Activated T-cell treated with anti-CD3 and anti-CD28 coated beads, Interleukin-2, amount 50 U/mL, for 4 hours (primary cell): ENCODE measurements around the gene SATB1. TPM values are rescaled to one million over a fixed set of nuclear protein-coding genes. Genes with fewer than 3 reads are reported as not detected.

Source experiments
- ATAC-seq, 2 donors: fragments of 200-7000 bp; cut with Tn5 transposase; one replicate each; pipeline ENCODE4 v1.10.0; 2021
- DNase-seq: peaks from one replicate; pipeline ENCODE4 v3.0.0-alpha.2; 2020
- H3K27me3 Mint-ChIP-seq: one replicate; pipeline ENCODE4 v1.8.0; 2021; ENCODE audit warnings: low read depth, mixed read lengths
- H3K36me3 Mint-ChIP-seq: one replicate; pipeline ENCODE4 v1.8.0; 2022; ENCODE audit warnings: mixed read lengths; ENCODE audit not compliant: insufficient read depth
- H3K4me1 Mint-ChIP-seq: one replicate; pipeline ENCODE4 v1.8.0; 2021; ENCODE audit warnings: low read depth, mixed read lengths
- H3K4me3 Mint-ChIP-seq: one replicate; pipeline ENCODE4 v1.8.0; 2021; ENCODE audit warnings: mild to moderate bottlenecking, moderate library complexity, mixed read lengths
- H3K9me3 Mint-ChIP-seq: one replicate; pipeline ENCODE4 v1.8.0; 2021; ENCODE audit warnings: mixed read lengths
- total RNA-seq, 3 donors: library from RNA; stranded (reverse); gene quantifications; one replicate each; pipeline ENCODE4 v1.2.1, GENCODE V29; 2021

SATB1 gene
- total RNA-seq, 3 donors from 2014 or later, result 209 to 239 (median 228) TPM

GRCh38 chr3:18402239-18402799, 22.8 kb downstream of the SATB1 start:
- ATAC-seq, result peak; percentile 8 to 16
- Mint-ChIP-seq H3K9me3 (no peaks in the 10 kb centered on the region), H3K27me3 (no peaks in the 10 kb centered on the region), H3K4me3 (peak overlapping the region; percentile 34), H3K4me1 (peaks cover 82% of the 10 kb centered on the region), H3K36me3 (peaks cover 53% of the 10 kb centered on the region)
- DNase-seq, result no peak

- H3K27me3 Mint-ChIP-seq, result no peaks in the 10 kb centered on the region
- no peaks in the 10 kb centered on the region for H3K9me3 Mint-ChIP-seq
- no peak for DNase-seq
- H3K4me1 Mint-ChIP-seq, result peaks cover 84% of the 10 kb centered on the region
- H3K36me3 Mint-ChIP-seq, result peaks cover 58% of the 10 kb centered on the region
- peak overlapping the region; percentile 34 for H3K4me3 Mint-ChIP-seq
- ATAC-seq, result peak in 1 of 2 donors; percentile 8
These were observed 23.7 kb downstream of the SATB1 start for GRCh38 chr3:18401300-18401961.

DNA sequence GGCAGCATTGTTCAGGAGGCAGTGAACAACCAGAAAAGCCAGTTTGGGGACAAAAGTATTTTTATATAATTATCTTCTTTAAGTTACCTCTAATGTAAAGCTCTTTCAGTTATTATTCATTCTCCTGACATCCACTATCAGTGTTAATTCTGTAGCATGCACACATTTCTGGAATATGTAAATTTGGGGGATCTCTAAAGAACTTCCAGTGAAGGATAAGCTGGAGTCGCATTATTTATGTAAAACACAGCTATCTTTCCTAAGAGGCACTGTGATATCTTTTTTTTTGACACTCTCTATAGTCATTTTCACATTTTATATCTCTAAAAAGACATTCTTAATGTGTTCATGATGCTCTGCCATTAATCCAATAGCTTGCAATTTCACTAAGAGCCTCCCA, 26.7 kb downstream of the SATB1 start:
- peaks cover 67% of the 10 kb centered on the region for H3K36me3 Mint-ChIP-seq
- ATAC-seq, result no peak
- no peaks in the 10 kb centered on the region for H3K27me3 Mint-ChIP-seq
- no peak overlapping the region for H3K4me3 Mint-ChIP-seq
- no peaks in the 10 kb centered on the region for H3K9me3 Mint-ChIP-seq
- no peak for DNase-seq
- H3K4me1 Mint-ChIP-seq, result peaks cover 75% of the 10 kb centered on the region

- DNase-seq (no peak), ATAC-seq (no peak)
- no peaks in the 10 kb centered on the region for H3K27me3 Mint-ChIP-seq
- H3K9me3 Mint-ChIP-seq, result no peaks in the 10 kb centered on the region
- peaks cover 67% of the 10 kb centered on the region for H3K36me3 Mint-ChIP-seq
- peaks cover 69% of the 10 kb centered on the region for H3K4me1 Mint-ChIP-seq
- no peak overlapping the region for H3K4me3 Mint-ChIP-seq
These were observed 28.7 kb downstream of the SATB1 start for GRCh38 chr3:18396428-18396827.

DNA sequence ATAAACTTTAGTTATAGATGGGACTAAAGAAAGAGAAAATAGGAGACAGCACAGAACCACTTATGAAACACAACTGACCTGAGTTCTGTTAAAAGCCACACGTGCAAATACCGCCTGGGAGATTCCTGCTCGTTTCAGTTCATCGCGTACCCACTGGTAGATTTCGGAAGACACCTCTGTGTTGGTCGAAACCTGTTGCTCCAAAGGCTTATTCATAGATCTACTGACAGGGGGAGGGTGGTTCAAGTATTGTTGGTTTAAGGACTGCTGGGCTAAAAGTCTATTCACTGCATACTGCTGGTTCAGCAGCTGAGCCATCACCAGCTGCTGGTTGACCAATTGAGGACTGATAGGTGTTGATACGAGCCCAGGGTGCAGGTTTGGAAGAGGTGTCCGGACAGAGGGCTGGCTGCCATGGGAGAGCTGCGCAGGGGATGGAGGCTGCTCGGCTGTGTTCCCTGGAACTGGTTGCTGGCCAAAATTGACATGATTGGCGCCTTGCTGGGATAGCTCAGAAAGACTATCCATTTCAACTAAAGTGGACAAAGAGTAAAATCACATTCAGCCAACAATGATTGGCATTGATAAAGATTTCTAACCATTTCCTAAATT, 30.6 kb downstream of the SATB1 start:
- H3K36me3 Mint-ChIP-seq, result peaks cover 56% of the 10 kb centered on the region
- H3K27me3 Mint-ChIP-seq, result no peaks in the 10 kb centered on the region
- H3K9me3 Mint-ChIP-seq, result no peaks in the 10 kb centered on the region
- peaks cover 62% of the 10 kb centered on the region for H3K4me1 Mint-ChIP-seq
- no peak for DNase-seq
- peak overlapping the region; percentile 38 for H3K4me3 Mint-ChIP-seq
- peak; percentile 54 to 70 for ATAC-seq

GRCh38 chr3:18393906-18394305, 31.2 kb downstream of the SATB1 start:
- Mint-ChIP-seq H3K4me1 (peaks cover 61% of the 10 kb centered on the region), H3K4me3 (no peak overlapping the region), H3K27me3 (no peaks in the 10 kb centered on the region), H3K36me3 (peaks cover 52% of the 10 kb centered on the region), H3K9me3 (no peaks in the 10 kb centered on the region)
- peak in 1 of 2 donors; percentile 31 for ATAC-seq
- no peak for DNase-seq

- Mint-ChIP-seq H3K4me1 (peaks cover 57% of the 10 kb centered on the region), H3K27me3 (no peaks in the 10 kb centered on the region), H3K36me3 (peaks cover 49% of the 10 kb centered on the region), H3K9me3 (no peaks in the 10 kb centered on the region), H3K4me3 (no peak overlapping the region)
- ATAC-seq, result no peak
- DNase-seq, result no peak
These were observed 35.0 kb downstream of the SATB1 start for GRCh38 chr3:18390024-18390660.

GRCh38 chr3:18389108-18389733, 35.9 kb downstream of the SATB1 start:
- DNase-seq (peak; percentile 21), ATAC-seq (no peak)
- Mint-ChIP-seq H3K4me1 (peaks cover 53% of the 10 kb centered on the region), H3K4me3 (no peak overlapping the region), H3K36me3 (peaks cover 42% of the 10 kb centered on the region), H3K9me3 (no peaks in the 10 kb centered on the region), H3K27me3 (no peaks in the 10 kb centered on the region)

DNA sequence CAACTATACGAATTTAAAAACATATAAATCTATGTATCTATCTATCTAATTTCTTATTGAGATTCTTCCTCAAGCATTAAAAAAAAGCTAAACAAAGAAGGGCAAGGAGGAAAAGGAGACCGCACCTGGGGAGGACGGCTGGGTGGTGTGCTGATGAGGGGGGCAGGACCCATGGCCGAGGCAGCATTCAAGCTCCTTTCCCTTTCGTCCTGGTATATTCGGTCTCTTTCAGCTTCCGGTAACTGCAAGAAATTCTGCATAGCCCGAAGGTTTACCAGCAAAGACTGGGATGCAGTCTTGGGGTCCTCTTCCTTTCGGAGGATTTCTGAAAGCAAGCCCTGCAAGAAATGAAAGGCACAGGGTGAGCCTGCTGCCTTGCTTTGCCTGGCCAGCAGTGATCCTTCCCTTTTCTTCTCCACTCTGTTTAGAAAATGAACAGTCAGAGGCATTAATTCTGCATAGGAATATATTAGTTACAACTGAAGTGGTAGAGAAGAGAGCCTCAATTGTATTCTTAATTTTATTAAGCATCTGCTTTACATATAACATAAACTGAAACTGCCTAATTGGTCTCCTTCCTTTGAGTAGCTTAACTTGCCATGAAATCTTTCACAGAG, 38.8 kb downstream of the SATB1 start:
- Mint-ChIP-seq H3K9me3 (no peaks in the 10 kb centered on the region), H3K36me3 (peaks cover 33% of the 10 kb centered on the region), H3K4me1 (peaks cover 44% of the 10 kb centered on the region), H3K27me3 (no peaks in the 10 kb centered on the region), H3K4me3 (no peak overlapping the region)
- DNase-seq, result no peak
- no peak for ATAC-seq

DNA sequence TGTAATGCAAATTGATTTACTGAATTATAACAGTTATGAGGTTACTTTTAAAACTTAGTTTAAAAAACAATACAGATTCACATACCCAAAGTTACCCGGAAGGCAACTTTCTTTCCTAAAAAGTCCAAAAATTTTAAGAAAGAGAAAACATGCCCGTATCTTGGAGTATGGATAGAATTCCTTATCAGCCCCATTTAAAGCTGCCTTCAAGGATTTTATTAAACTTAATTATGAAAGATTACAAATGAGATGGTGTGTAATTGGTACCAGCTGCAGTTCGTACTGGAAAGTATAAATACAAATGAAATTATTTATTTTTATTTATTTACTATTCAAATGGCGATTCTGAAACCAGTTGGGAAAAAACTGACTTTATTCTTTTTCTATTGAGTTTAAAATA, 39.4 kb downstream of the SATB1 start:
- no peaks in the 10 kb centered on the region for H3K9me3 Mint-ChIP-seq
- H3K4me1 Mint-ChIP-seq, result peaks cover 47% of the 10 kb centered on the region
- no peak overlapping the region for H3K4me3 Mint-ChIP-seq
- ATAC-seq (no peak), DNase-seq (no peak)
- peaks cover 40% of the 10 kb centered on the region for H3K36me3 Mint-ChIP-seq
- H3K27me3 Mint-ChIP-seq, result no peaks in the 10 kb centered on the region

- Mint-ChIP-seq H3K27me3 (no peaks in the 10 kb centered on the region), H3K4me1 (peaks cover 40% of the 10 kb centered on the region), H3K9me3 (no peaks in the 10 kb centered on the region), H3K36me3 (peaks cover 40% of the 10 kb centered on the region), H3K4me3 (no peak overlapping the region)
- DNase-seq (no peak), ATAC-seq (peak; percentile 60 to 77)
These were observed 42.3 kb downstream of the SATB1 start for GRCh38 chr3:18382760-18383369.

DNA sequence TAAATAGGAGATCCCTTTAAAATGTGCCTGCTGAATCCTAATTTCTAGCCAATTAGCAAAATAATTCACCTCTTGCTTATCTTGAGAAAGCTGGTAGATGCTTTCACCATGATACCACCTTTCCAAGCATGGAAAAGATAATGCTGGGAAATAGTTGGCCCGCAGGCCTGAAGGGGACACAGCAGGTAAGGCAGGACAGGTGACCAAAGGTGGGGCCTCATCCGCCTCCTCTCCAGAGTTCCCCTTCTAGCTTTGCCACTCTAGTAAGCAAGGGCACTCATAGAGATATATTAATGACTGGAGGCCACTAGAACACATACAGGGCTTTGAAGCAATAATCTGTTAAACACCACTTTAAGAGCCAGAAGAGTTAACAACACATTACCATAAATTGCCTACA, 45.5 kb downstream of the SATB1 start:
- no peaks in the 10 kb centered on the region for H3K27me3 Mint-ChIP-seq
- ATAC-seq (no peak), DNase-seq (no peak)
- peaks cover 49% of the 10 kb centered on the region for H3K4me1 Mint-ChIP-seq
- no peak overlapping the region for H3K4me3 Mint-ChIP-seq
- H3K36me3 Mint-ChIP-seq, result peaks cover 42% of the 10 kb centered on the region
- H3K9me3 Mint-ChIP-seq, result no peaks in the 10 kb centered on the region

GRCh38 chr3:18378218-18378617, 46.9 kb downstream of the SATB1 start:
- peaks cover 48% of the 10 kb centered on the region for H3K36me3 Mint-ChIP-seq
- DNase-seq, result no peak
- H3K9me3 Mint-ChIP-seq, result no peaks in the 10 kb centered on the region
- H3K4me1 Mint-ChIP-seq, result peaks cover 60% of the 10 kb centered on the region
- H3K27me3 Mint-ChIP-seq, result no peaks in the 10 kb centered on the region
- no peak overlapping the region for H3K4me3 Mint-ChIP-seq
- no peak for ATAC-seq

DNA sequence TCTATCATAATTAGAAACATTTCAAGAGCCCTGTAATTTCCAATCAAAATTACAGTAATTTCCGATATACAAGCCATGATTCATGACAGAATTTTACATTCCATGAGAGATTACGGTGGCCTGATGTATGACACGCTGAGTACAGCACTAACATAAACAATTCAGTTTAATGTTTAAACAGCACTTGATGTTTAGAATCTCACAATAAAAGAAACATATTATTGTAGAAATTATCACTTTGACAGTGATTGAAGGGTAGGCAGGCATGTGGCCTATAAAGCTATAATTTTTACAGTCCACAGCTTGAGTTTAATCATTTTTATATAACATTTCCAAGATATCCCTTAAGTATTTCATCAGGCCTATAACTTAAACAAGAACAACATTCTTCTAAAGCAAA, 48.5 kb downstream of the SATB1 start:
- no peak for ATAC-seq
- DNase-seq, result no peak
- peaks cover 62% of the 10 kb centered on the region for H3K4me1 Mint-ChIP-seq
- H3K9me3 Mint-ChIP-seq, result no peaks in the 10 kb centered on the region
- no peak overlapping the region for H3K4me3 Mint-ChIP-seq
- peaks cover 55% of the 10 kb centered on the region for H3K36me3 Mint-ChIP-seq
- no peaks in the 10 kb centered on the region for H3K27me3 Mint-ChIP-seq
